Muscle layer of duodenum (tissue), 2 donors: ENCODE measurements around the gene TMEM69.

Experiments used
- H3K27ac ChIP-seq: one replicate; pipeline ENCODE4 v1.7.0; 2013; ENCODE audit warnings: mild to moderate bottlenecking, low read length
- H3K27me3 ChIP-seq: one replicate; pipeline ENCODE4 v1.7.0; 2013; ENCODE audit warnings: low read depth, mild to moderate bottlenecking, control low read depth, low read length
- H3K36me3 ChIP-seq, 2 donors: one replicate each; pipeline ENCODE4 v1.7.0; 2013; ENCODE audit warnings: low read length in 2 of 2, control low read depth in 1 of 2, mild to moderate bottlenecking in 1 of 2; ENCODE audit not compliant: insufficient read depth in 2 of 2, control insufficient read depth in 1 of 2
- H3K4me1 ChIP-seq, 2 donors: one replicate each; pipeline ENCODE4 v1.7.0; 2013; ENCODE audit warnings: low read length in 2 of 2, mild to moderate bottlenecking in 2 of 2, control low read depth in 1 of 2, moderate library complexity in 1 of 2; ENCODE audit not compliant: insufficient read depth in 2 of 2, control insufficient read depth in 1 of 2
- H3K4me3 ChIP-seq, 2 donors: one replicate each; pipeline ENCODE4 v1.7.0; 2013; ENCODE audit warnings: low read length in 2 of 2, low read depth in 1 of 2, mild to moderate bottlenecking in 1 of 2
- H3K9me3 ChIP-seq, 2 donors: one replicate each; pipeline ENCODE4 v1.7.0; 2013; ENCODE audit warnings: low read length in 2 of 2, control low read depth in 1 of 2, mild to moderate bottlenecking in 1 of 2; ENCODE audit not compliant: control insufficient read depth in 1 of 2
- donor health status: healthy.

The TMEM69 gene

GRCh38 chr1:45687754-45688740 is at the start of gene TMEM69:
Gene TMEM69, plus strand, starts transcription at chr1:45688181. Its CDS starts 2,888 bp downstream, at chr1:45691069.
- Histone ChIP-seq H3K4me1 (peaks cover 0 to 32% of the 10 kb centered on the region in 2 donors), H3K27me3 (no peaks in the 10 kb centered on the region), H3K27ac (peak within 1 kb of the TSS; percentile 100), H3K9me3 (no peaks in the 10 kb centered on the region), H3K4me3 (peak within 1 kb of the TSS; percentile 98 to 99), H3K36me3 (peaks cover 2 to 3% of the 10 kb centered on the region in 2 donors)

GRCh38 chr1:45640293-45640692 is 47.7 kb upstream of the TMEM69 start:
- Histone ChIP-seq H3K4me3 (no peak overlapping the region), H3K27ac (no peak overlapping the region), H3K27me3 (no peaks in the 10 kb centered on the region), H3K4me1 (no peaks in the 10 kb centered on the region), H3K36me3 (peaks cover 40 to 53% of the 10 kb centered on the region in 2 donors), H3K9me3 (no peaks in the 10 kb centered on the region)

- Histone ChIP-seq H3K27ac (no peak overlapping the region), H3K4me1 (peaks cover 0 to 4% of the 10 kb centered on the region in 2 donors), H3K4me3 (no peak overlapping the region), H3K9me3 (no peaks in the 10 kb centered on the region), H3K36me3 (peaks cover 21 to 52% of the 10 kb centered on the region in 2 donors), H3K27me3 (no peaks in the 10 kb centered on the region)
Observed at GRCh38 chr1:45643321-45643720, 44.7 kb upstream of the TMEM69 start.

GRCh38 chr1:45643978-45644377 is 44.0 kb upstream of the TMEM69 start:
- Histone ChIP-seq H3K27ac (peak overlapping the region; percentile 56), H3K4me1 (peaks cover 0 to 4% of the 10 kb centered on the region in 2 donors), H3K4me3 (no peak overlapping the region), H3K36me3 (peaks cover 15 to 45% of the 10 kb centered on the region in 2 donors), H3K9me3 (no peaks in the 10 kb centered on the region), H3K27me3 (no peaks in the 10 kb centered on the region)

GRCh38 chr1:45644661-45645060 is 43.3 kb upstream of the TMEM69 start:
- no peaks in the 10 kb centered on the region for H3K9me3 ChIP-seq
- no peaks in the 10 kb centered on the region for H3K27me3 ChIP-seq
- H3K4me3 ChIP-seq: no peak overlapping the region
- H3K27ac ChIP-seq: peak overlapping the region; percentile 56
- peaks cover 12 to 42% of the 10 kb centered on the region in 2 donors for H3K36me3 ChIP-seq
- peaks cover 0 to 4% of the 10 kb centered on the region in 2 donors for H3K4me1 ChIP-seq

- Histone ChIP-seq H3K36me3 (peaks cover 25 to 42% of the 10 kb centered on the region in 2 donors), H3K4me3 (no peak overlapping the region), H3K27me3 (no peaks in the 10 kb centered on the region), H3K4me1 (peaks cover 0 to 4% of the 10 kb centered on the region in 2 donors), H3K9me3 (no peaks in the 10 kb centered on the region), H3K27ac (no peak overlapping the region)
Observed at GRCh38 chr1:45647248-45648021, 40.5 kb upstream of the TMEM69 start.

GRCh38 chr1:45654540-45655280 is 33.3 kb upstream of the TMEM69 start:
- Histone ChIP-seq H3K4me1 (no peaks in the 10 kb centered on the region), H3K27me3 (no peaks in the 10 kb centered on the region), H3K36me3 (peaks cover 71 to 77% of the 10 kb centered on the region in 2 donors), H3K27ac (no peak overlapping the region), H3K4me3 (no peak overlapping the region), H3K9me3 (no peaks in the 10 kb centered on the region)

GRCh38 chr1:45656573-45657226 is 31.3 kb upstream of the TMEM69 start:
- no peaks in the 10 kb centered on the region for H3K9me3 ChIP-seq
- H3K36me3 ChIP-seq: peaks cover 61 to 68% of the 10 kb centered on the region in 2 donors
- no peak overlapping the region for H3K27ac ChIP-seq
- no peaks in the 10 kb centered on the region for H3K27me3 ChIP-seq
- no peak overlapping the region for H3K4me3 ChIP-seq
- peaks cover 0 to 4% of the 10 kb centered on the region in 2 donors for H3K4me1 ChIP-seq

- no peak overlapping the region for H3K4me3 ChIP-seq
- peaks cover 54 to 60% of the 10 kb centered on the region in 2 donors for H3K36me3 ChIP-seq
- H3K9me3 ChIP-seq: no peaks in the 10 kb centered on the region
- H3K27me3 ChIP-seq: no peaks in the 10 kb centered on the region
- H3K4me1 ChIP-seq: peaks cover 0 to 4% of the 10 kb centered on the region in 2 donors
- H3K27ac ChIP-seq: no peak overlapping the region
Observed at GRCh38 chr1:45658171-45658570, 29.8 kb upstream of the TMEM69 start.

GRCh38 chr1:45659222-45659621 is 28.8 kb upstream of the TMEM69 start:
- H3K9me3 ChIP-seq: no peaks in the 10 kb centered on the region
- H3K36me3 ChIP-seq: peaks cover 54% of the 10 kb centered on the region in 2 donors
- no peak overlapping the region for H3K4me3 ChIP-seq
- H3K27ac ChIP-seq: no peak overlapping the region
- H3K27me3 ChIP-seq: no peaks in the 10 kb centered on the region
- H3K4me1 ChIP-seq: peaks cover 0 to 4% of the 10 kb centered on the region in 2 donors
